Activated CD4-positive, CD25-positive, alpha-beta regulatory T cell treated with anti-CD3 and anti-CD28 coated beads, Interleukin-2, amount 50 U/mL, for 24 hours (primary cell): ENCODE data around the gene OR2G6.
"Not testable (repeated sequence)": the region's sequence is repeated elsewhere in the genome, so short reads cannot be mapped to it uniquely, and the experiment has no call there.

Experiments
- ATAC-seq, 2 donors: fragments of 150-1000 bp; cut with Tn5 transposase; one replicate each; pipeline ENCODE4 v1.10.0; 2021; ENCODE audit warnings: mild to moderate bottlenecking in 1 of 2, moderate library complexity in 1 of 2

Gene OR2G6

GRCh38 chr1:248507773-248508172 is at the start of gene OR2G6:
TSS of gene OR2G6 (plus strand) at chr1:248508073. CDS start at chr1:248521647, 13,574 bp downstream.
- ATAC-seq = not testable (repeated sequence)

GRCh38 chr1:248459117-248459516 is 48.8 kb upstream of the OR2G6 start:
- ATAC-seq = not testable (repeated sequence)

- no peak for ATAC-seq
Measured at GRCh38 chr1:248471154-248471553, 36.7 kb upstream of the OR2G6 start.

- ATAC-seq = not testable (repeated sequence)
Measured at GRCh38 chr1:248472111-248472510, 35.8 kb upstream of the OR2G6 start.

GRCh38 chr1:248473051-248473450 is 34.8 kb upstream of the OR2G6 start, which contains the start of gene OR2T3:
TSS of gene OR2T3 (plus strand) at chr1:248473351. CDS start at chr1:248473351, 0 bp downstream.
- not testable (repeated sequence) for ATAC-seq

GRCh38 chr1:248475660-248476059 is 32.2 kb upstream of the OR2G6 start:
- not testable (repeated sequence) for ATAC-seq

- ATAC-seq = peak; percentile 73 to 79
Measured at GRCh38 chr1:248481686-248482579, 25.9 kb upstream of the OR2G6 start.

- ATAC-seq = not testable (repeated sequence)
Measured at GRCh38 chr1:248488289-248488688, 19.6 kb upstream of the OR2G6 start, which contains the start of gene OR2T5. TSS of gene OR2T5 (plus strand) at chr1:248488589. CDS start at chr1:248488589, 0 bp downstream.

GRCh38 chr1:248496661-248497060 is 11.2 kb upstream of the OR2G6 start:
- ATAC-seq = not testable (repeated sequence)

GRCh38 chr1:248500305-248501035 is 7.4 kb upstream of the OR2G6 start:
- ATAC-seq = not testable (repeated sequence)

- ATAC-seq = not testable (repeated sequence)
Measured at GRCh38 chr1:248510217-248510616, 2.3 kb downstream of the OR2G6 start.

GRCh38 chr1:248521856-248522255 is 14.0 kb downstream of the OR2G6 start:
- ATAC-seq = no peak

- not testable (repeated sequence) for ATAC-seq
Measured at GRCh38 chr1:248537449-248537848, 29.6 kb downstream of the OR2G6 start.

- not testable (repeated sequence) for ATAC-seq
Measured at GRCh38 chr1:248547383-248547782, 39.5 kb downstream of the OR2G6 start.

GRCh38 chr1:248551027-248551426 is 43.2 kb downstream of the OR2G6 start:
- ATAC-seq = not testable (repeated sequence)

GRCh38 chr1:248562672-248563071 is 54.8 kb downstream of the OR2G6 start, which contains the start of gene OR2T29:
TSS of gene OR2T29 (minus strand) at chr1:248562772. CDS start at chr1:248559491, 3,281 bp downstream.
- not testable (repeated sequence) for ATAC-seq

GRCh38 chr1:248565530-248566373 is 57.9 kb downstream of the OR2G6 start:
- peak; percentile 69 to 77 for ATAC-seq

- not testable (repeated sequence) for ATAC-seq
Measured at GRCh38 chr1:248569049-248569448, 61.2 kb downstream of the OR2G6 start.

- ATAC-seq = not testable (repeated sequence)
Measured at GRCh38 chr1:248570811-248571210, 62.9 kb downstream of the OR2G6 start.

GRCh38 chr1:248572049-248572448 is 64.2 kb downstream of the OR2G6 start:
- not testable (repeated sequence) for ATAC-seq

- not testable (repeated sequence) for ATAC-seq
Measured at GRCh38 chr1:248573856-248574255, 66.0 kb downstream of the OR2G6 start.

GRCh38 chr1:248574657-248575056 is 66.8 kb downstream of the OR2G6 start, which contains the start of gene OR2T34:
TSS of gene OR2T34 (minus strand) at chr1:248574757. CDS start at chr1:248574757, 0 bp downstream.
- not testable (repeated sequence) for ATAC-seq
